ENCODE data around the gene COMT.

COMT gene

DNA sequence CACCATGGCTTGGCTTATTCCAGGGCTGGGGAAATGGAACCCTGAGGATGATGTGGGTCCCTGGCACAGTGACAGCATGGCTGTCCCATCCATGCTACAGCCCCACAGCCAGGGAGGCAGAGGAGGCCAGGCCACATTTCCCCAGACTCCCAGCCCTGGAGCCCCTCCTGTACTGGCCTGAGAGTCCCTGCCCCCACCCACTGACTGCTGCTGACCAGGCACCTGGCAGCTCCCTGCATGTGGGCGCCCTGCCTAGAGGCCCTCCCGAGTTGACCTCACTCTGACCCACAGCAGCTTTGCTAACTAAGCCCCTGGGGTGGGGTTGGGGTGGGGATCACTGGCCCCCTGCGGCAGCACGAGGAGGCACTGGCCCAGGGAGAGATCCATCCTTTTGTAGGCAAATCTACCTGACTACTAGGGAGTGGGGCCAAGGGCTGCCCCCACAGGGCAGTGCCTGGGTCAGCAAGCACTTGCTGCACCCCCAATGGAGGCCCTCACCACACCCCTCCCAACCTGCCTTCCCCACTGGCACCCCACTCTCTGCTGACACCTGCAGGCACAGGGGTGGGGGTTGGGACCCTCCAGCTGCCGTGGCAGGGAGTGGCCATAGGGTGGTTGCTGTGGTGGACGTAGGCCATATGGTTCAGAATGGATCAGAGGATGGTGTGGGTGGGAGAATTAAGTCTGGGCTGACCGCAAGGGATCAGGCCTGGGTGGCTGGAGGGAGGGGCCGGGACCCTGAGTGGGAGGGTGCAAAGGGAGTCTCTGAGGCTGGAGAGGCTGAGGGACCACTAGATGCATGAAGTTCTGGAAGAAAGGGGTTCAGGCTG, 57.6 kb downstream of the COMT start:
- H3K36me3 ChIP-seq (ENCODE audit: control insufficient read depth, insufficient read depth, low read length, severe bottlenecking): no peaks in the 10 kb centered on the region
- peaks cover 15% of the 10 kb centered on the region for H3K9me3 ChIP-seq (ENCODE audit: control insufficient read depth, low read length)
- no peak overlapping the region for H3K9ac ChIP-seq (ENCODE audit: low read length)
- DNase-seq (ENCODE audit: low read depth): no peak
- no peak overlapping the region for H3K4me3 ChIP-seq (ENCODE audit: low read length)
- peaks cover 8% of the 10 kb centered on the region for H3K27me3 ChIP-seq (replicated peaks; ENCODE audit: control insufficient read depth, insufficient read depth, low read length)
- H3K4me1 ChIP-seq (ENCODE audit: control insufficient read depth, insufficient read depth, low read length): peaks cover 26% of the 10 kb centered on the region

DNA sequence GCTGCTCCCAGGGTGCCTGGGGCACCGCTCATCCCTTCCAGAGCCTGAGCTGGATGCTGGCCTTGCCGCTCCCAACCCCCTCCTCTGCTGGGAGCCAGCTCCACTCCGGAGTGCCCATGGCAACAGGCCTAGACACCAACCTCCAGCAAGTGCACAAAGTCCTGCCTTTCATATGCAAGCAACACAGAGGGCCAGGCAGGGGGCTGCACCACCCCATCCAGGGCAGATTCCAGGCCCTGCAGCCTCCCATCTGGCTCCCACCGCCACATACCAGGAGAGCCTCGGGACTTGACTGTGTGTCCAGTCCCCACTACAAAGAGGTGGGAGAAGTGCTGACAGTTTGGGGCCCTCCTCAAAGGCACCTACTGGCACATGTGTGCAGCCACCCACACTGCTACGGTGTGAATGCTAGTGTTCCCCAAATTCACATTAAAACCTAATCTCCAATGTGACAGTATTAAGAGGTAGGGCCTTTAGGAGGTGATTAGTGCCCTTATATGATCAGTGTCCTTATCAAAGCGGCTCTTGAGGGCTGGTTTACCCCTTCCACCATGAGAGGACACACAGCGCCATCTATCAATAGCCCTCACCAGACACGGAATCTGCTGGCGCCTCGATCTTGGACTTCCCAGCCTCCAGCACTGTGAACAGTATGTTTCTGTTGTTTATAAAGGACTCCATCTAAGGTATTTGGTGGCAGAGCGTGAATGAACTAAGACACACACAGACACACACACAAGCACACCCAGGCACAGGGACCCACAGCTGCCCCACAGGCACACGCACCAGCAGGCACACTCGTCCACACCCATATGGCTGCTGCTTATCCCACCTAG, 58.9 kb downstream of the COMT start:
- Histone ChIP-seq H3K27me3 (replicated peaks; ENCODE audit: control insufficient read depth, insufficient read depth, low read length) (peaks cover 8% of the 10 kb centered on the region), H3K9ac (ENCODE audit: low read length) (no peak overlapping the region), H3K4me3 (ENCODE audit: low read length) (no peak overlapping the region), H3K4me1 (ENCODE audit: control insufficient read depth, insufficient read depth, low read length) (peaks cover 21% of the 10 kb centered on the region), H3K9me3 (ENCODE audit: control insufficient read depth, low read length) (peaks cover 24% of the 10 kb centered on the region), H3K36me3 (ENCODE audit: control insufficient read depth, insufficient read depth, low read length, severe bottlenecking) (no peaks in the 10 kb centered on the region)
- DNase-seq (ENCODE audit: low read depth): no peak

DNA sequence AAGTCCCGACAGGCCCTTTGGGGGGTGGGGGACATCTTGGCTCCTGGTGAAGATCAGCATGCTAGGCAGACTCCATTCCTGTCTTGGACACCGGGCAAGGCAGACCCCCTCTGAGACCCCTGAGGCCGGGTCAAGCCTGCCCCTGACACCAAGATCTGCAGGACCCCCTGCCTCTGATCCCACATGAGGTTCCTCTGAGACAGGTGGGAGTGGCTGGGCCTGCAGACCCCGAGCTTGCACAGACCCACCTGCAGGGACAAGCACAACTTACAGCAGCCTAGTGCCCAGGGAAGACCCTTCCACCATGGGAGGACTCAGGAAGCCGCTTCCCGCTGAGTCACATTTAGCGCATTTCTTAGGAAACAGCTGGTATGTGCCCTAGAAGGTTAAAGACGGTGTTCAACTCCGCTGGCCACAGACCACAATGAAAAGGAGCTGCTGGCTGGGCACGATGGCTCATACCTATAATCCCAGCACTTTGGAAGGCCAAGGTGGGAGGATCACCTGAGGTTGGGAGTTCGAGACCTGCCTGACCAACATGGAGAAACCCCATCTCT, 59.6 kb downstream of the COMT start:
- H3K9me3 ChIP-seq (ENCODE audit: control insufficient read depth, low read length): peaks cover 24% of the 10 kb centered on the region
- H3K4me3 ChIP-seq (ENCODE audit: low read length): no peak overlapping the region
- H3K9ac ChIP-seq (ENCODE audit: low read length): no peak overlapping the region
- peaks cover 8% of the 10 kb centered on the region for H3K27me3 ChIP-seq (replicated peaks; ENCODE audit: control insufficient read depth, insufficient read depth, low read length)
- no peak for DNase-seq (ENCODE audit: low read depth)
- peaks cover 14% of the 10 kb centered on the region for H3K4me1 ChIP-seq (ENCODE audit: control insufficient read depth, insufficient read depth, low read length)
- no peaks in the 10 kb centered on the region for H3K36me3 ChIP-seq (ENCODE audit: control insufficient read depth, insufficient read depth, low read length, severe bottlenecking)

DNA sequence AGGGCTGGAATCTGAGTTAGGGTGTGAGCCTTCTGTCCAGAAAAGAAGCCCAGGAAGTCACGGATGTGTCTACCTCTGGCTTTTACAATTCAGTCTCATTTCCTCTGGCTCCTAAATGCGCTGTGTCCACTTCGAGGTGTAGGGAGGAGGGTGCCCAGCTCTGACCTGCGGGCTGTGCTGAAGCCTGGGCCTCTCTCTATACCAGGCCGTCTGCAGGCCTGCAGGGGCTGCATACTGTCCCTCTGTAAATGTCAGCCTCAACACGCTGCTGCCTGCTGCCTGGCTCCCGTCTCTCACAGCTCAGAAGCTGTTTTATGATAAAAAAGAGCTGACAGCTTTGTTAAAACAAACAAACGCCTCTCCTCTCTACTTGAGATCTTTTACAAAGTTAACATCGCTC, 60.6 kb downstream of the COMT start:
- peaks cover 24% of the 10 kb centered on the region for H3K9me3 ChIP-seq (ENCODE audit: control insufficient read depth, low read length)
- H3K4me3 ChIP-seq (ENCODE audit: low read length): no peak overlapping the region
- no peak overlapping the region for H3K9ac ChIP-seq (ENCODE audit: low read length)
- no peak for DNase-seq (ENCODE audit: low read depth)
- peaks cover 5% of the 10 kb centered on the region for H3K4me1 ChIP-seq (ENCODE audit: control insufficient read depth, insufficient read depth, low read length)
- H3K27me3 ChIP-seq (replicated peaks; ENCODE audit: control insufficient read depth, insufficient read depth, low read length): peaks cover 5% of the 10 kb centered on the region
- no peaks in the 10 kb centered on the region for H3K36me3 ChIP-seq (ENCODE audit: control insufficient read depth, insufficient read depth, low read length, severe bottlenecking)

DNA sequence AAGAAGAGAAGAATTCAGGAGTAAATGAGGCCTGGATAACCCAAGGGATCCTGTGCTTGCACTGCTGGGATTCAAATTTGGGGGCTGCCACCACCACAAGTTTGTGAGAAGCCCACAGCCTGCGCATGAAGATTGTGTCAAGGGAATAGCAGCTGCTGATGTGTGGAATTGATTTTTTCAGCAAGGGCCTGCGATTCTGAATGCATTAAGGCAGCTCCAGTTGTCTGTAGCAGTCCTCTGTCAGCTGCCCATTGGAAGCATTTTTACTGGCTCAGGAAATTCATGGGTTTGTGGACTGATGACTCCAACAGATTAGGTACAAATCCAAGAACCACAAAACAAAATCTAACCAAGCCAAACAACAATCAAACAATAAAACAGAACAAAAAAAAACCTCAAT, 61.1 kb downstream of the COMT start:
- H3K9me3 ChIP-seq (ENCODE audit: control insufficient read depth, low read length): peaks cover 24% of the 10 kb centered on the region
- DNase-seq (ENCODE audit: low read depth): no peak

DNA sequence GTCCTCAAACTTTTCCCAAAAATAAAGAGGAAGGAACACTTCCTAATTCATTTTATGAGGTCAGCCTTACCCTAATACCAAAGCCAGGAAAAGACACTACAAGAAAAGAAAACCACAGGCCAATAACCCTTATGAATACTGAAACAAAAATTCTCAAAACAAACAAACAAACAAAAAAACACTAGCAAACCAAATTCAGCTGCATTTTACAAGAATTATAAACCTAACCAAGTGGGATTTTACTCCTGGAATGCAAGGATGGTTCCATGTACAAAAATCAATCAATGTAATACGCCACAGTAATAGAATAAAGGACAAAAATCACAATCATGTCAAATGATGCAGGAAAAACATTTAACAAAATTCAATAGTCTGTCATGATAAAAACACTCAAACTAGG, 61.7 kb downstream of the COMT start:
- Histone ChIP-seq H3K9ac (ENCODE audit: low read length) (no peak overlapping the region), H3K9me3 (ENCODE audit: control insufficient read depth, low read length) (peaks cover 24% of the 10 kb centered on the region), H3K27me3 (replicated peaks; ENCODE audit: control insufficient read depth, insufficient read depth, low read length) (peaks cover 3% of the 10 kb centered on the region), H3K4me3 (ENCODE audit: low read length) (no peak overlapping the region), H3K4me1 (ENCODE audit: control insufficient read depth, insufficient read depth, low read length) (peaks cover 4% of the 10 kb centered on the region), H3K36me3 (ENCODE audit: control insufficient read depth, insufficient read depth, low read length, severe bottlenecking) (no peaks in the 10 kb centered on the region)
- DNase-seq (ENCODE audit: low read depth): no peak

More for the DNA sequence above, 61.1 kb downstream of the COMT start:
- Histone ChIP-seq H3K27me3 (replicated peaks; ENCODE audit: control insufficient read depth, insufficient read depth, low read length) (peaks cover 3% of the 10 kb centered on the region), H3K9ac (ENCODE audit: low read length) (no peak overlapping the region), H3K4me1 (ENCODE audit: control insufficient read depth, insufficient read depth, low read length) (peaks cover 4% of the 10 kb centered on the region), H3K36me3 (ENCODE audit: control insufficient read depth, insufficient read depth, low read length, severe bottlenecking) (no peaks in the 10 kb centered on the region), H3K4me3 (ENCODE audit: low read length) (no peak overlapping the region)

DNA sequence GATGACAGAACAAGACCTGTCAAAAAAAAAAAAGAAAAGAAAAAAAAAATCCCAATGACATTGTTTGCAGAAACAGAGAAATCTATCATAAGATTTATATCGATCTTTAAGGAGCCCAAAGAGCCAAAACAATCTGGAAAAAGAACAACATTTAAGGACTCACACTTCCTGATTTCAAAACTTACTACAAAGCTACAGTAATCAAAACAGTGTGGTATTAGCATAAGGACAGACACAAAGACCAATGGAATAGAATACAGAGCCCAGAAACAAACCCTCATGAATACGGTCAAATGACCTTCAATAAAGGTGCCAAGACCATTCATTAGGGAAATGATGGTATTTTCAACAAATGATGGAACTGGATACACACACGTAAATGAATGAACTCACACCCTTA, 62.9 kb downstream of the COMT start:
- no peak overlapping the region for H3K4me3 ChIP-seq (ENCODE audit: low read length)
- no peak overlapping the region for H3K9ac ChIP-seq (ENCODE audit: low read length)
- DNase-seq (ENCODE audit: low read depth): no peak
- H3K27me3 ChIP-seq (replicated peaks; ENCODE audit: control insufficient read depth, insufficient read depth, low read length): peaks cover 11% of the 10 kb centered on the region
- peaks cover 24% of the 10 kb centered on the region for H3K9me3 ChIP-seq (ENCODE audit: control insufficient read depth, low read length)
- H3K4me1 ChIP-seq (ENCODE audit: control insufficient read depth, insufficient read depth, low read length): no peaks in the 10 kb centered on the region
- no peaks in the 10 kb centered on the region for H3K36me3 ChIP-seq (ENCODE audit: control insufficient read depth, insufficient read depth, low read length, severe bottlenecking)

DNA sequence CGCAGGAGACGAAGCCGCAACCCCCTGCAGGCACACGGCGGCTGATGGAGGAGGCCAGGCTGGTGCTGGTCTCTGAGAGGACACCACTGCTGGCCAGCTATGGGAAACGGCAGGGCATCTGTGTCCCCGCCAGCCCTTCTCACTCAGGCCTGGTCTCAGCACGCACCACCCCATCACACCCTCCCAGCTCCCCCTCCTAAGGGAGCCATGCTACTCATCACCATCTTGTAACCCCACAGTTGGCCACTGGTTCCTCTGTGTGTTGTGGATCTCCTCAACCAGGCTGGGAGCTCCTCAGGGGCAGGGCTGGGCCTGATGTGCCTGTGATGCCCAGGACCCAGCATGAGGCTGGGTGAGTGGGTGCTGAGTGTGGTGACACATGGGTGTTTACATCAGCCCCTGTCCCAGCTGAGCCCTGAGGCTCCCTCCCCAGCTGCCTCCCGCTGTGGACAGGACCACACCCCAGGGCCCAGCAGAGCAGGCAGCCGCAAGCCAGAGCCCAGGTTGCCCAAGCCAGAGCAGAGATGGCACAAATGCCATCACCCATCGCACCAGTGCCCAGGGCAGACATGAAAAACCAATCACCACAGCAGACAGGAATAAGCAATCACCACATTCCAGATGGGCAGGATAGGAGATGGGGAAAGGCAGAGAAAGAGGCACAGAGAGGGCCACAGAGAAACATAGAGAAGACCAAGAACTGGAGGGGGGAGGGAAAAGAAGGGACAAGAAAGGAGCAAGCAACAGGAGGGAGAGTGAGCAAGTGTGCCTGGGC, 66.8 kb downstream of the COMT start:
- no peak overlapping the region for H3K4me3 ChIP-seq (ENCODE audit: low read length)
- no peaks in the 10 kb centered on the region for H3K36me3 ChIP-seq (ENCODE audit: control insufficient read depth, insufficient read depth, low read length, severe bottlenecking)
- no peak for DNase-seq (ENCODE audit: low read depth)
- H3K9me3 ChIP-seq (ENCODE audit: control insufficient read depth, low read length): peaks cover 16% of the 10 kb centered on the region
- H3K27me3 ChIP-seq (replicated peaks; ENCODE audit: control insufficient read depth, insufficient read depth, low read length): peaks cover 11% of the 10 kb centered on the region
- H3K4me1 ChIP-seq (ENCODE audit: control insufficient read depth, insufficient read depth, low read length): no peaks in the 10 kb centered on the region
- no peak overlapping the region for H3K9ac ChIP-seq (ENCODE audit: low read length)

DNA sequence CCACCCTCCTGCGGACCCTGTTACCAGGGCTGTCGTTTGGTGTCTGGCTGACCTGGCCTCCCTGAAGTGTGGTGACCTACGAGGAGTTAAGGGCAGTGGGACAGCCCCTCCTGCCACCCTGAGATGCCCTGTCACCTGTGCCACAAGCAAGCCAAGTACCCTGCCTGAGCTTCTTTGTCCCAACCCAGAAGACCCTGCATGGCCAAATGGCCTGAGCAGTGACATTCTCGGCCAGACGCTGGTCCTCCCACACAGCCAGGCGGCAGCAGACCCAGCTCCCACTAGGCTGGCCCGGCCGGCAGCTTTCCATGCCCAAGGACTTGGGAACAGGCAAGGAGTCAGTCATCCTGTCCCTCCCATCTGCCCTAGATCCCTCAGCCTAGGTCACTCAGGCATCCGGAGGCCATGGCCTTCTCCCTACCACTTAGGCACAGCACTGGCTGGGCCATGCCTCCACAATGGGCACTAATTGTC, 67.5 kb downstream of the COMT start:
- H3K27me3 ChIP-seq (replicated peaks; ENCODE audit: control insufficient read depth, insufficient read depth, low read length): peaks cover 11% of the 10 kb centered on the region
- no peak overlapping the region for H3K4me3 ChIP-seq (ENCODE audit: low read length)
- no peaks in the 10 kb centered on the region for H3K4me1 ChIP-seq (ENCODE audit: control insufficient read depth, insufficient read depth, low read length)
- DNase-seq (ENCODE audit: low read depth): no peak
- H3K36me3 ChIP-seq (ENCODE audit: control insufficient read depth, insufficient read depth, low read length, severe bottlenecking): no peaks in the 10 kb centered on the region
- H3K9ac ChIP-seq (ENCODE audit: low read length): no peak overlapping the region
- H3K9me3 ChIP-seq (ENCODE audit: control insufficient read depth, low read length): peaks cover 10% of the 10 kb centered on the region

DNA sequence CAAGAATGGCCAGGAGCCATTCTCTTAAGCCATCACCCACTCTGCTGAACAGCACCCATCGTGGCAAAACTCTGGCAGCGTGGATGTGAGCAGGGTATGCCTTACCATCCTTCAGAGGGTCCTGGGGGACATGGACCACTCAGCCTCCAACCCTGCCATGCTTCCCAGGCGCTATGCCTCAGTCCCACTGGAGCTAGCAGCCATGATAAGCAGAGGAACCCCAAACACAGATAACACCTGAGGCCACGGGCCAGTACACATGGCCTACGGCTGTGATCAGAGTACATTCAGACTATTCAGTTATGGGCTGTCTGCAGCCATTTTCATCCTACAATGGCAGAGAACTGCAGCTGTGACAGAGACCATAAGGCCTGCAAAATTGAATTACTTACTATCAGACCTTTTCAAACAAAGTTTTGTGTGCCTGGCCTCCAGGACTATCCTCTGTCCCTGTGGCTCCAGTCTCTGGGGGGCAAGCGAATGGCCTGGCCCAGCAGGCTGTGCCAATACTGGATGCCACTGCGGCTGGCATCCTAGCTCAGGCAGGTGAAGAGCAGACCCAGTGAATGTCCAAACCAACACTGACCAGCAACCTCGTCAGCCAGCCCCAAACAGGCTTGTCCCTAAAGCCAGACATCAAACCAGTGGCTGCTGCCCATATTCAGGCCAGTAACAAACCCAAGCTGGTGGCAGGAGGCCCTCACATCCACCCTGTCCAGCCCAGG, 68.2 kb downstream of the COMT start:
- DNase-seq (ENCODE audit: low read depth): no peak

More for the DNA sequence above, 68.2 kb downstream of the COMT start:
- H3K9ac ChIP-seq (ENCODE audit: low read length): no peak overlapping the region
- H3K27me3 ChIP-seq (replicated peaks; ENCODE audit: control insufficient read depth, insufficient read depth, low read length): peaks cover 11% of the 10 kb centered on the region
- H3K9me3 ChIP-seq (ENCODE audit: control insufficient read depth, low read length): peaks cover 3% of the 10 kb centered on the region
- H3K36me3 ChIP-seq (ENCODE audit: control insufficient read depth, insufficient read depth, low read length, severe bottlenecking): no peaks in the 10 kb centered on the region
- no peak overlapping the region for H3K4me3 ChIP-seq (ENCODE audit: low read length)
- H3K4me1 ChIP-seq (ENCODE audit: control insufficient read depth, insufficient read depth, low read length): no peaks in the 10 kb centered on the region

Data from adipocyte (in vitro differentiated cells).